Measurements from ENCODE around the gene CSTB.

The CSTB gene

DNA sequence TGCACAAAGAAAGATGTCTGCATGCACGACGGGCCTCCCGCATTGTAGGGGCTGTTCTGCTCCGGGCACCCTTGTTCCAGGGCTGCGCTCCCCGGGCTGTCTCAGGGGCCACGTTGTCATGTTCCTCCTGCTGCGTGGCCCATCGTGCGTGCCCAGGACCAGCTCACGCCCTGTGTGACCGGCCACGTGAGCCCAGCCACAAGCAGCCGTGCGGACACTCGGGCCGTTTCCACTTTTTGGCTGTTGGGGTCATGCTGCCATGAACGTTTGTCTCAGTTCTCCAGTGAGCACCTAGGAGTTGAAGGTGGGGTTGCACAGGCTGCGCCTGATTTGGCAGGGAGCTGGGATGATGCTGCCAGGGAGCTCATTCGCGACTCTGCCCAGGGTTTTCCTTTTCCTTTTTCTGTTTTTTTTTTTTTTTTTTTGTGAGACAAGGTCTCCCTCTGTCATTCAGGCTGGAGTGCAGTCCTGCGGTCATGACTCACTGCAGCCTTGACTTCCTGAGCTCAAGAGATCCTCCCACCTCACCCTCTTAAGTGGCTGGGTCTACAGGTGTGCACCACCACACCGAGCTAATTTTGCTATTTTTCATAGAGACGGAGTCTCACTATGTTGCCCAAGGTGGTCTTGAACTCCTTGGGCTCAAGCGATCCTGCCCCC lies 39.8 kb downstream of the CSTB start:
- Histone ChIP-seq H3K27me3 (ENCODE audit: insufficient read depth, low read length) (no peaks in the 10 kb centered on the region), H3K9ac (ENCODE audit: low read depth, low read length) (no peak overlapping the region), H3K9me3 (ENCODE audit: insufficient read depth, low read depth, low read length) (no peaks in the 10 kb centered on the region), H3K27ac (ENCODE audit: low read length) (no peak overlapping the region), H3K36me3 (ENCODE audit: insufficient read depth, low read depth, low read length) (0 out of 2 replicates have a peak, but pooled peaks cover 6% of the 10 kb centered on the region), H3K4me3 (ENCODE audit: low read length) (no peak overlapping the region), H3K4me1 (ENCODE audit: insufficient read depth, low read length) (no peaks in the 10 kb centered on the region)

DNA sequence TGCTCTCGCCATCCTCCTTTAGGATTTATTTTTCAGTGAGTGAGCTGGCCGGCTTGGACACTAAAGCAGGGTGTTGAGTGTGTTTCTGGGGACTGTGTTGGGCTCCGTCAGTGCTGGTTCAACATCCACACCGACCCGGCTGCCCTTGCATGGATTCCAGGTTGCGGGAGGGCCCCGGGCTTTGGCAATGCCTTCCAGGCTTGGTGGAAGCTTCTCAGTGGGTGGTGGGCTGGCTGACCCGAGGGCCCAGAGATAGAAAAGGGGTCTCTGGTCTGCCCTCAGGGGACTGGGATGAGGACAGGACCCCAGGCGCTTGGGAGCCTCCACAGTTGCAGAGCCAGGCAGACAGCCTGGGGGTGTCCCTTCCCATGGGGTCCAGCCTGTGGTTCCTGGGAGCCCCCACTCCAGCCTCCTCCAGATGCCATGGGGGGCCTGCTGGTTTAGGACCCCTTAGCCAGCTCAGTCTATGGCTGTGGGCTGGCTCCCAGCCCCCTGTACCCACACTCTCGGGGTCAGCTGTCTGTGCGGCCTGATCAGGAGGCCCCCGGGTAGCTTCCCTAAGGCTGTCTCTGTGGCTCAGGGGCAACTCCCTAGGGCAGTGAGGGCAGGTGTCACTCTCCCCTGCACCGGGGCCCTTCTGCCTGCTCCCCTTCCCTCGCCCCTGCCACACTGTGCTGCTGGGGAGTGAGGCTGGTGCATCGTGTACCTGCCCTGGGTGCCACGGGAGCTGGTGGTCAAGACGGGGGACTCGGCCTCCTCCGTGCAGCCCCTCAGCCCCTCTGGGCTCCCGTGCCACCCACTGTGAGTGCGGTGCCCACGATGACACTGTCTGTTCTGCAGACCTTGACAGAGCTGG lies 40.6 kb downstream of the CSTB start:
- no peak overlapping the region for H3K27ac ChIP-seq (ENCODE audit: low read length)
- no peaks in the 10 kb centered on the region for H3K27me3 ChIP-seq (ENCODE audit: insufficient read depth, low read length)
- 0 out of 2 replicates have a peak, but pooled peaks cover 6% of the 10 kb centered on the region for H3K36me3 ChIP-seq (ENCODE audit: insufficient read depth, low read depth, low read length)
- H3K9me3 ChIP-seq (ENCODE audit: insufficient read depth, low read depth, low read length): no peaks in the 10 kb centered on the region
- H3K4me3 ChIP-seq (ENCODE audit: low read length): no peak overlapping the region
- H3K4me1 ChIP-seq (ENCODE audit: insufficient read depth, low read length): no peaks in the 10 kb centered on the region
- no peak overlapping the region for H3K9ac ChIP-seq (ENCODE audit: low read depth, low read length)

DNA sequence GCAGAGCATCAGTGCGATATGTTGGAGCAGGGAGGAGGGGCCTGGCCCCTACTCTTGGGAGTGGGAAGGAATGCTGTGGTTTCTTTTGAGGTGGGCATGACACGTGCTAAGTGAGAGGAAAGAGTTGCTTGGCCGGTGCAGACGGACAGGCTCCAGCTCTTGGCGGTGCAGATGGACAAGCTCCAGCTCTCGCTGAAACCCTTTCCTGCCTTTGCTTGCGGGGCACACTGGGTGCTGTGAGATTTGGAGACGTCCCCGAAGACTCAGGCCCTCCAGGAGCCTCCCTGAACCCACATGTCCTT lies 41.2 kb downstream of the CSTB start:
- Histone ChIP-seq H3K4me3 (ENCODE audit: low read length) (no peak overlapping the region), H3K27ac (ENCODE audit: low read length) (no peak overlapping the region), H3K27me3 (ENCODE audit: insufficient read depth, low read length) (no peaks in the 10 kb centered on the region), H3K9ac (ENCODE audit: low read depth, low read length) (no peak overlapping the region; the same call in 1 of the 2 replicates), H3K4me1 (ENCODE audit: insufficient read depth, low read length) (no peaks in the 10 kb centered on the region), H3K36me3 (ENCODE audit: insufficient read depth, low read depth, low read length) (0 out of 2 replicates have a peak, but pooled peaks cover 6% of the 10 kb centered on the region), H3K9me3 (ENCODE audit: insufficient read depth, low read depth, low read length) (no peaks in the 10 kb centered on the region)

DNA sequence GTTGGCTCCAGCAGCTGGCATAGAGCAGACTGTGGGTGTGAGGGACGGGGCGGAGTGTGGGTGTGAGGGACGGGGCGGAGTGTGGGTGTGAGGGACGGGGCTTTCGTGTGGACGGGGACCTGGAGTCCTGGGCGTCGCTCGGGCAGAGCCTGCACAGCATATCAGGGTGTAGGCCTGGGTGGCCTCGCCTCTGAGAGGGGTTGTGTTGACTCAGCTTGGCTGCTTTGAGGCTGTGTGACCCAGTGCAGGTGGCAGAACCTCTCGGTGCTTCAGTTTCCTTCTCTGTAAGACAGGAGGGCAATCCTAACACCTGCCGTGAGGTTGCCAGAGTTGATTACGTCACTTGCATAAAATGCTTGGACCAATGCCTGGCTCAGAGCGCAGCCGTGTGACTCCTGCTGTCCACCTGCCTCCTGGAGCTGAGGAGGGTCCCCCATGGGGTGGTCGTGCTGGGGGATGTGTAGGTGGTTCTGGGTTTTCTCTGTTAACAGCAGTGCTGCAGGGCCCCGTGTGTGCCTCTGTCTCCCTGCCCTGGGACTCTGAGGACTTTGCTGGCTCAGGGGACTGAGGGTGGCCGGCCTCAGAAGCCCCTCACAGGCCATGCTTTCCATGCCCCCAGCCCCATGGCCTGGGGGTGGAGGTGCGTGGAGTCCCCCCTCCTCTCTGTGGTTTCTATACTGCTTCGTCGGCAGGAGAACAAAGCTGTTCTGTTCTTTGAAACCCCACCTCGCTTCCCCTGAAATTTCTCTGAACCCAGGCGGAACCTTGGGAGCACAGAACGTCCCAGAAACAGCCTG lies 41.8 kb downstream of the CSTB start:
- H3K27ac ChIP-seq (ENCODE audit: low read length): no peak overlapping the region

DNA sequence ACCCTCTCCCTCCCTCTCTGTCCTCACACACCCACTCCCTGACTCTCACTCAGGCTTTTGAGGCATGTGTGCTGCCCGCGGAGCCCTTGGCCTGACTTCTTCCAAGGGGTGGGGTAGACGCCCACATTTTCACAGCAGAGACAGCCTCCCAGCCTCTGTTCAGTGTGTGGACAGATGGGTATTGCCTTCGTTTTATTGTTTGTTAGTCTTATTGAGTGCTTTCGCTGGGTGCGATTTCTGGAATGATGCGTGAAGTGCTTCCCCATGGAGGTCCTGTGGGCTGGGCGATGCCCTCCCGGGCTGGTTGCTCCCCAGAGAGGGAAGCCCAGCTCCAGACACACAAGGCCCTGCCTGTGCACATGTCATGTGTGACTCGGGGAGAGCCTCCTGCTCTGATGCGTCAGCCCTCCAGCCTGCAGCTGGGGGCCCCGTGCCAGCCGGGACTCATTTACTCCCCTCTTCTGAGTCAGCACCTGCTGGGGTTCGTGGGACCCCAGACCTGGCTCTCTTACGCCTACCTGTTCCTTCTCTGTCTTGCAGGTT lies 42.5 kb downstream of the CSTB start:
- H3K9me3 ChIP-seq (ENCODE audit: insufficient read depth, low read depth, low read length): no peaks in the 10 kb centered on the region
- H3K27ac ChIP-seq (ENCODE audit: low read length): no peak overlapping the region
- H3K36me3 ChIP-seq (ENCODE audit: insufficient read depth, low read depth, low read length): 0 out of 2 replicates have a peak, but pooled peaks cover 6% of the 10 kb centered on the region
- H3K9ac ChIP-seq (ENCODE audit: low read depth, low read length): no peak overlapping the region
- no peaks in the 10 kb centered on the region for H3K4me1 ChIP-seq (ENCODE audit: insufficient read depth, low read length)
- H3K27me3 ChIP-seq (ENCODE audit: insufficient read depth, low read length): no peaks in the 10 kb centered on the region
- no peak overlapping the region for H3K4me3 ChIP-seq (ENCODE audit: low read length)

More for the DNA sequence above, 41.8 kb downstream of the CSTB start:
- H3K27me3 ChIP-seq (ENCODE audit: insufficient read depth, low read length): no peaks in the 10 kb centered on the region
- H3K9ac ChIP-seq (ENCODE audit: low read depth, low read length): no peak overlapping the region; the same call in 1 of the 2 replicates
- H3K9me3 ChIP-seq (ENCODE audit: insufficient read depth, low read depth, low read length): no peaks in the 10 kb centered on the region
- H3K36me3 ChIP-seq (ENCODE audit: insufficient read depth, low read depth, low read length): 0 out of 2 replicates have a peak, but pooled peaks cover 6% of the 10 kb centered on the region
- no peaks in the 10 kb centered on the region for H3K4me1 ChIP-seq (ENCODE audit: insufficient read depth, low read length)
- H3K4me3 ChIP-seq (ENCODE audit: low read length): no peak overlapping the region

DNA sequence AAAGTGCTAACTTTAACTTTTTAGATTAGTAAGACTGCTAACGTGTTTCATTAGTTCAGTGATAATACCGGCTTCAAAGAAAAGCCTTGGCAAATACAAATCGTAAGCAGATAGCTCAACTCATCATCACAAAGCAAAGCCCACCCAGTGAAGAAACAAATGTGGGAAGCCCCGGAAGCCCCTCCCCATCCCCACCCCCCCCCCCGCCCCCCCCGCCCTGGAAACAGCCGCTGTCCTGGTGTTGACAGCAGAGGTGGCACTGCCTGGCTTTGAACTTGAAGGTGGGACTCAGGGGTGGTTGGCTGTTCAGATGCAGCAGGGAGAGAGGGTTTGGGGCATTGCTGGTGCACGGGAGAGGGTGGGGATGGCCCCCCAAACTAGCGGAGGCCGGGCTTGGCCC lies 43.0 kb downstream of the CSTB start:
- H3K36me3 ChIP-seq (ENCODE audit: insufficient read depth, low read depth, low read length): 0 out of 2 replicates have a peak, but pooled peaks cover 4% of the 10 kb centered on the region
- H3K27ac ChIP-seq (ENCODE audit: low read length): no peak overlapping the region
- H3K4me1 ChIP-seq (ENCODE audit: insufficient read depth, low read length): no peaks in the 10 kb centered on the region
- H3K9me3 ChIP-seq (ENCODE audit: insufficient read depth, low read depth, low read length): no peaks in the 10 kb centered on the region
- no peaks in the 10 kb centered on the region for H3K27me3 ChIP-seq (ENCODE audit: insufficient read depth, low read length)
- no peak overlapping the region for H3K9ac ChIP-seq (ENCODE audit: low read depth, low read length)
- no peak overlapping the region for H3K4me3 ChIP-seq (ENCODE audit: low read length)

DNA sequence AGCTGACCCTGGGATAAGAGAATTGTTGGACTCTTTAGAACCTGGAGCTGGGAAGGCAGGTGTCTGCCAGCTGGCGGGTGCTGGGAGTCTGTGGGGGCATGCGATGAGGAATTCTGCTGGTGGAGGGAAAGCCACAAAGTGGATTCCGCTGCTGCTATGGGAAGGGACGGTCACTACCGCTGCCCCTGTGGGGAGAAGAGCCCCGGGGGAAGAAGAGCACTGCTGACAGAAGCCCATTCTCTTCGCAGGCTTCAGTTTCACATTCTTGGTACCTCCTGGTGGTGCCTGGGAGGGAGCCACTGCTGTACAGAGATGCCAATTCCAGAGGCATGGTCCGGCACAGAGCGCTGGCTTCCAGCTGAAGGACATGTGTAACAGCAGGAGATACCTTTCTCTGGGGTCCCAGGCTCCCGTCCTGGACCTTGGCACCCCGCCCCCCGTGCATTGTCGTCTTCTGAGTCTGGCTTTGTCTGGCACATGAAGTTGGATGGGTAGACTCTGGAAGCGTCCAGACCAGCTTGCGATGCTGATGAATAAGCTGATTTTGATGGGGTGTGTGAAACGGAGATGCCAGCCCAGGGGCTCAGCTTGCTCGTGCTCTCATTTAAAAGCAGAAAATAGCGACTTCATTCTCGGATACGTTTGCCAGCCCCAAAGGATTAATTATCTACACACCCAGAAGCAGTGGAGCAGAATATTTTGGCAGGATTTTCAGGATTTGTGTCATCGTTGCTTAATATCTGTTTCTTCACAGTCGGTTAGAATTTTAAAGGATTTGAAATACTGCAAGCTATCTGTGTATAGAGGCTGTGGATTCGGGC lies 44.0 kb downstream of the CSTB start:
- no peaks in the 10 kb centered on the region for H3K27me3 ChIP-seq (ENCODE audit: insufficient read depth, low read length)
- H3K9ac ChIP-seq (ENCODE audit: low read depth, low read length): no peak overlapping the region
- H3K9me3 ChIP-seq (ENCODE audit: insufficient read depth, low read depth, low read length): no peaks in the 10 kb centered on the region
- H3K36me3 ChIP-seq (ENCODE audit: insufficient read depth, low read depth, low read length): no peaks in the 10 kb centered on the region
- no peak overlapping the region for H3K4me3 ChIP-seq (ENCODE audit: low read length)
- H3K4me1 ChIP-seq (ENCODE audit: insufficient read depth, low read length): no peaks in the 10 kb centered on the region
- no peak overlapping the region for H3K27ac ChIP-seq (ENCODE audit: low read length)

DNA sequence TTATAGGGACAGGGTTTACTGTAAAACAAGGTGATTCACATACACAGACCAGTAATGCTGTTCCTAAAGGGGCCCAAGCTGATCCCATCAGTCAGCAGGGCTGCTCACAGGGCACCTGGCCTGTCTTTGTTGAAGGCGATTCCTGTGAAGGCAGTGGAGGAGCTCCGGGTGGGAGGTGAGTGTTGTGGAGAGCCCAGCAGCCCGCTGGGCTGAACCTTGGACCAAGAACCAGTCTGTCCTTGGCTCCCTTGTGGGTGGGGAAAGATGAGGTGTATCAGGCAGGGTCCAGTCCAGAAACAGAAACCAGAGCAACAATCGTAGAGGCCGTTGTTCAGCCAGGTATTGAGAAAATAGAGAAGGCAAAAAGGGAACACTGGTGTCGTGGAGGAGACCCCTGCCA lies 44.6 kb downstream of the CSTB start:
- Histone ChIP-seq H3K27me3 (ENCODE audit: insufficient read depth, low read length) (no peaks in the 10 kb centered on the region), H3K4me3 (ENCODE audit: low read length) (no peak overlapping the region), H3K9me3 (ENCODE audit: insufficient read depth, low read depth, low read length) (no peaks in the 10 kb centered on the region), H3K36me3 (ENCODE audit: insufficient read depth, low read depth, low read length) (no peaks in the 10 kb centered on the region), H3K4me1 (ENCODE audit: insufficient read depth, low read length) (no peaks in the 10 kb centered on the region), H3K27ac (ENCODE audit: low read length) (no peak overlapping the region), H3K9ac (ENCODE audit: low read depth, low read length) (no peak overlapping the region)

DNA sequence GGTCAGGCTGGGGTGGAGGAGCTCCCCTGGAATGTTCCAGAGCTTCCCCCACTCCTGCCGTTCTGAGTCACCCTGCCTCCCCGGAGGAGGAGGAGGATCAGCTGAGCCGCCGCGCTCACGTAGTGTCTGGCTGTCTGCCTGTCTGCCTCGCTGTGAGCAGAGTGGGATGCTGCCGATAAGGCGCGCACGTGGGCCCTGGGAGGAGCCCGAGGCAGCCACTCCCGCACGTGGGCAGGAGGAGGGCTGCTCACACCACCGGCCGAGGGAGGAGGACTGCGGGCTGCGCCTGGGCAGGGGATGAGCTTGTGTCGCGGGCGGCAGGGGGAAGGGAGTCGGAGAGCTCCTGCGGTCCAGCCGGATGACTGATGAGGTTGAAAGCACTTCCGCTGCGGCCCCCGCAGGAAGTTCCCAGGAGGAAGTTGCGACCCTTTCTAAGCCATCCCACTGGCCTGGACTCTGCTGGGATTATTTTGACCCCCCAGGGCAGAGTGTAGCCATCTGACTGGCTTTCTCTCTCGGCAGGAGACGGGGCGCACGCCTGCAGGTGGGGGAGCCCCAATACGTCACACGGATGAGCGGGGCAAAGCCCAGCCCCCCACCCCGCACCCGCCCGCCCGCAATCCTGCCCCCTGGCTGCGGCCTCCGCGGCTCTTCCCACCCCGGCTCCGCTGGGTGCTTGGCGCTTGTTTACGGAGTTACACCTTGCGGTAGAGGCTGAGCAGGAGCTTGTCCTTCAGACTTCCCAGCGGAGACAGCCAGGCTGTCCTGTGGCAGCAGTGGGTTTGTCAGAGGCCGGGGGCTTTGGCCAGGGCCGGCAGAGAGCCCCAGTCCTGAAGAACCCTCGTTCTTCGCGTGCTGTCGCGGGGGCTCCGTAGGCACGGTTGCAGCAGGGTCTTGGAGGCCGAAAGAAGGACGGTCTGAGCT lies 47.4 kb downstream of the CSTB start:
- no peaks in the 10 kb centered on the region for H3K4me1 ChIP-seq (ENCODE audit: insufficient read depth, low read length)
- peak overlapping the region; percentile 79 for H3K27ac ChIP-seq (ENCODE audit: low read length)
- peak overlapping the region; percentile 88 for H3K9ac ChIP-seq (ENCODE audit: low read depth, low read length)
- no peaks in the 10 kb centered on the region for H3K27me3 ChIP-seq (ENCODE audit: insufficient read depth, low read length)
- peaks cover 2% of the 10 kb centered on the region for H3K36me3 ChIP-seq (ENCODE audit: insufficient read depth, low read depth, low read length)
- H3K9me3 ChIP-seq (ENCODE audit: insufficient read depth, low read depth, low read length): no peaks in the 10 kb centered on the region
- peak overlapping the region; percentile 83 for H3K4me3 ChIP-seq (ENCODE audit: low read length)

DNA sequence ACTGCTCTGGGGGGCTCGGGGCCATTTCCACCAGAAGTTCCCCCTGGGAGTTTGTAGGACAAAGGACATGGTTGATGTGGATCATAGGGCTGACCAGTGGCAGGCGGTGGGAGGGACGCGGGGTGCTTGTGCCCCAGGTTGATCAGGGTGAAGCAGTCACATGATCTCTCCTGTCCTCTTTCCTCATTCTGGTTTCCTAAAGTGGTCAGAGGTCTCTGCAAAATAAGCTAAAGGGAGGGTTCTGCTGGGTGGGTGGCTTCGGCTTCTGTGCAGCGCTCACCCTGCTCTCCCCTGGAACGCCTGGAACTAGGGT lies 48.0 kb downstream of the CSTB start:
- peak overlapping the region; percentile 88; the same call in 1 of the 2 replicates for H3K9ac ChIP-seq (ENCODE audit: low read depth, low read length)
- no peaks in the 10 kb centered on the region for H3K9me3 ChIP-seq (ENCODE audit: insufficient read depth, low read depth, low read length)
- peak overlapping the region; percentile 79 for H3K27ac ChIP-seq (ENCODE audit: low read length)
- H3K36me3 ChIP-seq (ENCODE audit: insufficient read depth, low read depth, low read length): peaks cover 6% of the 10 kb centered on the region
- H3K4me3 ChIP-seq (ENCODE audit: low read length): peak overlapping the region; percentile 83
- H3K27me3 ChIP-seq (ENCODE audit: insufficient read depth, low read length): no peaks in the 10 kb centered on the region
- no peaks in the 10 kb centered on the region for H3K4me1 ChIP-seq (ENCODE audit: insufficient read depth, low read length)
